Measurements from ENCODE around the gene HBE1.

The HBE1 gene

GRCh38 chr11:5228124-5228523 lies 41.6 kb downstream of the HBE1 start:
- Mint-ChIP-seq H3K27ac (no peak overlapping the region), H3K4me3 (no peak overlapping the region), H3K36me3 (no peaks in the 10 kb centered on the region), H3K4me1 (no peaks in the 10 kb centered on the region), H3K27me3 (peaks cover 3% of the 10 kb centered on the region), H3K9me3 (no peaks in the 10 kb centered on the region)
- DNase-seq (ENCODE audit: low spot score in 2 of 2) (no peak), ATAC-seq (ENCODE audit: low read depth) (no peak)

- Mint-ChIP-seq H3K9me3 (no peaks in the 10 kb centered on the region), H3K27me3 (peaks cover 3% of the 10 kb centered on the region), H3K27ac (no peak overlapping the region), H3K4me3 (no peak overlapping the region), H3K36me3 (no peaks in the 10 kb centered on the region), H3K4me1 (no peaks in the 10 kb centered on the region)
- ATAC-seq (ENCODE audit: low read depth), result no peak
- DNase-seq (ENCODE audit: low spot score in 2 of 2), result no peak
These were observed 42.1 kb downstream of the HBE1 start for GRCh38 chr11:5227681-5228080.

GRCh38 chr11:5226732-5227310 lies 42.9 kb downstream of the HBE1 start, which contains the start of gene HBB:
Gene HBB (minus strand): TSS chr11:5227071. CDS start chr11:5227021, 50 bp downstream.
- DNase-seq (ENCODE audit: low spot score in 2 of 2) (no peak), ATAC-seq (ENCODE audit: low read depth) (no peak)
- peaks cover 3% of the 10 kb centered on the region for H3K27me3 Mint-ChIP-seq
- H3K4me1 Mint-ChIP-seq, result no peaks in the 10 kb centered on the region
- H3K4me3 Mint-ChIP-seq, result no peak within 1 kb of the TSS
- no peaks in the 10 kb centered on the region for H3K9me3 Mint-ChIP-seq
- H3K36me3 Mint-ChIP-seq, result no peaks in the 10 kb centered on the region
- no peak within 1 kb of the TSS for H3K27ac Mint-ChIP-seq

GRCh38 chr11:5225480-5225871 lies 44.3 kb downstream of the HBE1 start:
- Mint-ChIP-seq H3K9me3 (peaks cover 2% of the 10 kb centered on the region), H3K4me3 (no peak overlapping the region), H3K4me1 (no peaks in the 10 kb centered on the region), H3K36me3 (peaks cover 1% of the 10 kb centered on the region), H3K27me3 (peaks cover 4% of the 10 kb centered on the region), H3K27ac (no peak overlapping the region)
- DNase-seq (ENCODE audit: low spot score in 2 of 2), result no peak
- no peak for ATAC-seq (ENCODE audit: low read depth)

GRCh38 chr11:5224538-5225479 lies 44.9 kb downstream of the HBE1 start:
- Mint-ChIP-seq H3K27me3 (peaks cover 4% of the 10 kb centered on the region), H3K27ac (no peak overlapping the region), H3K4me3 (no peak overlapping the region), H3K4me1 (no peaks in the 10 kb centered on the region), H3K9me3 (peaks cover 2% of the 10 kb centered on the region), H3K36me3 (peaks cover 1% of the 10 kb centered on the region)
- ATAC-seq (ENCODE audit: low read depth) (no peak), DNase-seq (ENCODE audit: low spot score in 2 of 2) (no peak)

GRCh38 chr11:5223686-5224085 lies 46.1 kb downstream of the HBE1 start:
- Mint-ChIP-seq H3K9me3 (peaks cover 4% of the 10 kb centered on the region), H3K36me3 (peaks cover 1% of the 10 kb centered on the region), H3K4me3 (no peak overlapping the region), H3K27me3 (peaks cover 4% of the 10 kb centered on the region), H3K27ac (no peak overlapping the region), H3K4me1 (no peaks in the 10 kb centered on the region)
- no peak for ATAC-seq (ENCODE audit: low read depth)
- no peak for DNase-seq (ENCODE audit: low spot score in 2 of 2)

- H3K4me3 Mint-ChIP-seq, result no peak overlapping the region
- no peaks in the 10 kb centered on the region for H3K4me1 Mint-ChIP-seq
- peaks cover 4% of the 10 kb centered on the region for H3K9me3 Mint-ChIP-seq
- peaks cover 1% of the 10 kb centered on the region for H3K36me3 Mint-ChIP-seq
- DNase-seq (ENCODE audit: low spot score in 2 of 2) (no peak), ATAC-seq (ENCODE audit: low read depth) (no peak)
- H3K27ac Mint-ChIP-seq, result no peak overlapping the region
- peaks cover 4% of the 10 kb centered on the region for H3K27me3 Mint-ChIP-seq
These were observed 46.6 kb downstream of the HBE1 start for GRCh38 chr11:5223146-5223545.

Measured in memory B cell (primary cell).